IMR-90 (cell line): ENCODE measurements around the gene ADGRA1. TPM values are rescaled to one million over a fixed set of nuclear protein-coding genes. Genes with fewer than 3 reads are reported as not detected.

Source experiments
- ATAC-seq: fragments of 200-7000 bp; cut with Tn5 transposase; 2 replicates; pipeline ENCODE4 v1.9.1; 2020; ENCODE audit warnings: low read depth, mild to moderate bottlenecking, moderate library complexity
- BruUV-seq: library from RNA; stranded (reverse); fragments of 400-500 nt; replicated peaks from 2 replicates; lab custom pipeline; 2021; lab: Mats Ljungman, UMichigan
- CTCF ChIA-PET: fragments of 300-600 bp; formaldehyde crosslinking; extraction: SDS; loops from one replicate; lab custom pipeline; 2021; ENCODE audit warnings: antibody characterized with exemption; lab: Yijun Ruan, JAX
- POLR2A ChIA-PET: fragments of 300-600 bp; sonication (Branson Sonifier 250); formaldehyde crosslinking; loops from one replicate; lab custom pipeline; 2022; ENCODE audit warnings: antibody characterized with exemption; ENCODE audit not compliant: unreplicated experiment; lab: Charles Lee
- DNase-seq: peaks from one replicate; pipeline ENCODE4 v3.0.0; 2013
- H2AFZ ChIP-seq: replicated peaks from 2 replicates; pipeline ENCODE3; 2013; ENCODE audit warnings: low read length, mild to moderate bottlenecking; ENCODE audit not compliant: poor library complexity
- H2AK5ac ChIP-seq: 2 replicates; pipeline ENCODE4 v1.6.1; 2013; ENCODE audit warnings: low read depth, low read length, inconsistent platforms
- H2AK9ac ChIP-seq: replicated peaks from 2 replicates; pipeline ENCODE3; 2013; ENCODE audit warnings: mild to moderate bottlenecking, low read depth, low read length, moderate library complexity; ENCODE audit not compliant: poor library complexity
- H2BK120ac ChIP-seq: 2 replicates; pipeline ENCODE4 v1.6.1; 2013; ENCODE audit warnings: low read depth, low read length, inconsistent platforms
- H2BK15ac ChIP-seq: 3 replicates; pipeline ENCODE4 v1.6.1; 2013; ENCODE audit warnings: low read depth, low read length, inconsistent platforms
- H2BK20ac ChIP-seq: 2 replicates; pipeline ENCODE4 v1.6.1; 2013; ENCODE audit warnings: low read depth, mild to moderate bottlenecking, inconsistent platforms, low read length, moderate library complexity
- H2BK5ac ChIP-seq: 2 replicates; pipeline ENCODE4 v1.6.1; 2013; ENCODE audit warnings: mild to moderate bottlenecking, low read depth, low read length, inconsistent platforms; ENCODE audit not compliant: poor library complexity, severe bottlenecking
- H3K14ac ChIP-seq: replicated peaks from 2 replicates; pipeline ENCODE4 v1.6.1; 2013; ENCODE audit warnings: low read depth, low read length, inconsistent platforms
- H3K18ac ChIP-seq: 2 replicates; pipeline ENCODE4 v1.6.1; 2013; ENCODE audit warnings: low read depth, low read length, control low read depth
- H3K23ac ChIP-seq: 2 replicates; pipeline ENCODE4 v1.6.1; 2013; ENCODE audit warnings: low read depth, low read length, inconsistent platforms
- H3K27ac ChIP-seq: 2 replicates; pipeline ENCODE4 v1.5.1; 2013; ENCODE audit warnings: mild to moderate bottlenecking, control low read depth, low read length; ENCODE audit not compliant: insufficient read depth
- H3K27me3 ChIP-seq: 2 replicates; pipeline ENCODE4 v1.6.1; 2013; ENCODE audit warnings: low read length; ENCODE audit not compliant: control insufficient read depth, insufficient read depth
- H3K36me3 ChIP-seq: 2 replicates; pipeline ENCODE4 v1.6.1; 2013; ENCODE audit warnings: low read length, mixed read lengths; ENCODE audit not compliant: control insufficient read depth, insufficient read depth
- H3K4ac ChIP-seq: 2 replicates; pipeline ENCODE4 v1.6.1; 2013; ENCODE audit warnings: low read depth, low read length, inconsistent platforms
- H3K4me1 ChIP-seq: 2 replicates; pipeline ENCODE4 v1.6.1; 2013; ENCODE audit warnings: low read length, mixed read lengths; ENCODE audit not compliant: control insufficient read depth, insufficient read depth
- H3K4me2 ChIP-seq: 2 replicates; pipeline ENCODE4 v1.6.1; 2013; ENCODE audit warnings: low read depth, mild to moderate bottlenecking, control low read depth, low read length, moderate library complexity
- H3K4me3 ChIP-seq: 2 replicates; pipeline ENCODE4 v1.5.1; 2013; ENCODE audit warnings: low read depth, mild to moderate bottlenecking, control low read depth, low read length, moderate library complexity; ENCODE audit not compliant: insufficient read depth
- H3K56ac ChIP-seq: 2 replicates; pipeline ENCODE4 v1.6.1; 2013; ENCODE audit warnings: low read length, inconsistent platforms; ENCODE audit not compliant: insufficient read depth; ENCODE audit errors: extremely low read depth
- H3K79me1 ChIP-seq, 2 experiments: 2 replicates each; pipeline ENCODE4 v1.6.1; 2013; ENCODE audit warnings: low read length in 2 of 2, inconsistent platforms in 1 of 2, low read depth in 1 of 2
- H3K9ac ChIP-seq: 2 replicates; pipeline ENCODE4 v1.6.1; 2013; ENCODE audit warnings: low read depth, low read length, control low read depth
- H3K9me1 ChIP-seq: 2 replicates; pipeline ENCODE4 v1.6.1; 2013; ENCODE audit warnings: low read length, inconsistent platforms; ENCODE audit not compliant: insufficient read depth
- H3K9me3 ChIP-seq: 2 replicates; pipeline ENCODE4 v1.6.1; 2013; ENCODE audit warnings: low read length; ENCODE audit not compliant: control insufficient read depth, insufficient read depth
- H4K20me1 ChIP-seq: 2 replicates; pipeline ENCODE4 v1.6.1; 2013; ENCODE audit warnings: low read length, inconsistent platforms; ENCODE audit not compliant: insufficient read depth
- H4K5ac ChIP-seq: 2 replicates; pipeline ENCODE4 v1.6.1; 2013; ENCODE audit warnings: mild to moderate bottlenecking, low read depth, low read length, control low read depth
- H4K8ac ChIP-seq, 2 experiments: 2 replicates each; pipeline ENCODE4 v1.6.1; 2013; ENCODE audit warnings: low read depth in 2 of 2, low read length in 2 of 2, control low read depth in 1 of 2, inconsistent platforms in 1 of 2
- H4K91ac ChIP-seq: 2 replicates; pipeline ENCODE4 v1.6.1; 2013; ENCODE audit warnings: low read depth, low read length, inconsistent platforms; ENCODE audit not compliant: insufficient read depth
- BHLHE40 ChIP-seq: fragments of 150-350 bp; IDR thresholded peaks from 2 replicates; pipeline ENCODE4 v1.6.1; 2016; ENCODE audit warnings: mild to moderate bottlenecking, low read depth, low read length
- CHD1 ChIP-seq: IDR thresholded peaks from 2 replicates; pipeline ENCODE4 v1.6.1; 2012; ENCODE audit warnings: low read depth, low read length, improper control_type of control experiment
- CTCF ChIP-seq: conservative IDR thresholded peaks from 2 replicates; pipeline ENCODE4 v1.5.1; 2012; ENCODE audit warnings: mild to moderate bottlenecking, low read depth, low read length, improper control_type of control experiment
- MAFK ChIP-seq: IDR thresholded peaks from 2 replicates; pipeline ENCODE4 v1.6.1; 2012; ENCODE audit warnings: low read depth, low read length, improper control_type of control experiment
- RAD21 ChIP-seq: IDR thresholded peaks from 2 replicates; pipeline ENCODE4 v1.6.1; 2012; ENCODE audit warnings: low read length, improper control_type of control experiment
- SMC3 ChIP-seq: fragments of 150-350 bp; IDR thresholded peaks from 2 replicates; pipeline ENCODE4 v1.6.1; 2016; ENCODE audit warnings: low read depth, mild to moderate bottlenecking, antibody characterized with exemption, low read length, moderate library complexity
- USF2 ChIP-seq: fragments of 150-350 bp; IDR thresholded peaks from 2 replicates; pipeline ENCODE4 v1.6.1; 2017; ENCODE audit warnings: mild to moderate bottlenecking, antibody characterized with exemption, low read length, low read depth
- WGBS, 2 experiments: methylation state at CpG; one replicate each; pipeline versions ENCODE4 v1.1.5 to v1.1.7; 2013; ENCODE audit warnings: missing lambda C conversion rate in 2 of 2; ENCODE audit not compliant: insufficient read length in 1 of 2; ENCODE audit errors: extremely low coverage in 2 of 2; 5-methylcytosine and 5-hydroxymethylcytosine counted together
- dilution Hi-C: fragments of 300-500 bp; cut with HindIII; formaldehyde crosslinking; loops from one replicate; pipeline ENCODE4 v1.14.3; 2018; ENCODE audit warnings: low sequenced_read_pairs; ENCODE audit not compliant: unreplicated experiment
- in situ Hi-C: fragments of 300-500 bp; cut with MboI; formaldehyde crosslinking; loops from 3 replicates; pipeline ENCODE4 v1.14.3; 2019; ENCODE audit warnings: low sequenced_read_pairs, inconsistent platforms, mixed read lengths
- intact Hi-C: fragments of 100-400 bp; cut with micrococcal nuclease; formaldehyde crosslinking; loops from 2 replicates; pipeline ENCODE4 v1.10.0; 2022
- polyA plus RNA-seq, 3 experiments: library from polyadenylated mRNA; depleted of rRNA; stranded (reverse); fragments of >200 nt; gene quantifications; 2 replicates each; pipeline ENCODE4 v1.2.3, GENCODE V29; 2012; ENCODE audit warnings: low replicate concordance in 1 of 3
- total RNA-seq: library from RNA; depleted of rRNA; stranded (reverse); fragments of >200 nt; gene quantifications from 2 replicates; pipeline ENCODE4 v1.2.3, GENCODE V29; 2012

ADGRA1 gene
- total and polyA plus RNA-seq, 2 of the 4 experiments (the other 2 are of a cell fraction): not detected

- no peak for TF ChIP-seq CHD1
These were observed 44.2 kb downstream of the ADGRA1 start (continued) for GRCh38 chr10:133131734-133132472.

- Histone ChIP-seq H4K5ac (no peak overlapping the region), H3K14ac (no peak overlapping the region), H4K91ac (no peak overlapping the region), H2BK5ac (no peak overlapping the region), H3K79me1 (no peaks in the 10 kb centered on the region), H3K23ac (no peak overlapping the region), H4K20me1 (no peaks in the 10 kb centered on the region), H3K9me1 (no peaks in the 10 kb centered on the region), H3K9ac (no peak overlapping the region), H3K27ac (no peak overlapping the region), H3K27me3 (peaks cover 3% of the 10 kb centered on the region; the same call in 1 of the 2 replicates), H3K4me3 (no peak overlapping the region), H3K36me3 (no peaks in the 10 kb centered on the region), H2AK5ac (no peak overlapping the region), H3K56ac (no peak overlapping the region), H2BK20ac (no peak overlapping the region), H2BK15ac (no peak overlapping the region), H3K4ac (no peak overlapping the region), H3K4me2 (no peak overlapping the region), H2AFZ (no peak overlapping the region), H3K4me1 (no peaks in the 10 kb centered on the region), H3K18ac (no peak overlapping the region), H4K8ac (no peak overlapping the region), H3K9me3 (peaks cover 1% of the 10 kb centered on the region; the same call in 1 of the 2 replicates), H2BK120ac (no peak overlapping the region), H2AK9ac (no peak overlapping the region)
- POLR2A ChIA-PET: interaction anchor here (0.6 kb wide), 1 partner anchor 14 kb away, joined by 3 read pairs; no protein-coding TSS in a partner anchor
- no TSS peak for BruUV-seq
- dilution Hi-C loops: no loop called here
- no peak for ATAC-seq
- TF ChIP-seq USF2: no peak
- no peak for TF ChIP-seq SMC3
- TF ChIP-seq CTCF: no peak
- no peak for TF ChIP-seq BHLHE40
- no peak for TF ChIP-seq MAFK
- TF ChIP-seq RAD21: no peak
- DNase-seq: no peak
- WGBS, 2 experiments: 65% methylated on average over 16 of the region's 26 CpGs; no CpG with 5 or more reads in 1 of the 2 experiments
- CTCF ChIA-PET: no interaction called here
- in situ Hi-C loops: loop anchor here (25.0 kb wide), 1 partner anchor 470 kb away; no protein-coding TSS in a partner anchor
- intact Hi-C loops: no loop called here
These were observed 45.0 kb downstream of the ADGRA1 start for GRCh38 chr10:133132473-133133291.
